ENCODE measurements around the gene MYPOP. TPM values are rescaled to one million over a fixed set of nuclear protein-coding genes. Genes with fewer than 3 reads are reported as not detected.
A peak's percentile ranks its signal among the peaks of the same experiment; 100 is the strongest.

MYPOP gene
- total and polyA plus RNA-seq, 10 of the 15 experiments (the other 5 are each of a cell fraction or from before 2014, with no cell fraction given), result 0.47 to 9.4 (median 1.4) TPM

DNA sequence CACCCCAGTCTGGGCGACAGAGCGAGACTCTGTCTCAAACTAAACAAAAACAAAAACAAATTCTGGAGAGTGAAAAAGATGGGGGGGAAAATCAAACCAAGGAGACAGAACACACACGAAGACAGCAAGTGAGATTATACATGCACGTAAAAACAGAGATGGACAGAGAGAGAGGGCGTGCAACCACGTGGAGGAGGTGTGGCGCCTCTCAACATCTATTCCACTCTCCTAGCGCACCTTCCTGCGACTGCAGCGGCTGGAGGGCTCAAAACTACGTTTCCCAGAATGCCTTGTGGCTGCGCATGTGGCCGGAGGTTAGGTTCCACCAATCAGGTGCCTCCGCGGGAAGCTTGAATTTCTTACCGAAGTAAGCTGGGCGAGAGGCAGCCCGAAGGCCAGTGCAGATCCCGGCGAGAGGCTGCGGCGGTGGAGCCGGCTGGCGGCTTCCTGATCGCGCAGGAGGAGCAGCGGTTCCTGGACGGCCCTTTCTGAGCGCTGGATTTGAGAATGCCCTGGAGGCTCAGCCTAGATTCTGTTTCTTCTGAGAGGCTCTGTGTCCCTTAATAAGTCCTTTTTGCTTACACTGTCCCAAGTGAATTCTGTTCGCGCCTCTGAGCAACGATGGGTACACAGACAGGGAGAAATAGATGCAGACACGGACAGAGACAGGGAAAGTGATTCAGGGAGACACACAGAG is 25.3 kb upstream of the MYPOP start (continued):
- TF ChIP-seq NFXL1 (IDR thresholded peaks at IDR 0.05; ENCODE audit: borderline replicate concordance) (no peak), SIX5 (IDR thresholded peaks at IDR 0.05; ENCODE audit: low read depth, low read length, severe bottlenecking) (peak; percentile 94), SREBF1 (IDR thresholded peaks at IDR 0.05; ENCODE audit: low read length) (peak; percentile 56; the same call in 1 of the 2 replicates), SMAD1 (IDR thresholded peaks at IDR 0.05; ENCODE audit: low read depth, partially characterized antibody) (no peak), ZNF274 (IDR thresholded peaks at IDR 0.05; ENCODE audit: insufficient read depth, insufficient read length) (no peak), TCF3 (IDR thresholded peaks at IDR 0.05; ENCODE audit: borderline replicate concordance, insufficient read depth, low read depth, low read length) (no peak), TCF7 (IDR thresholded peaks at IDR 0.05; ENCODE audit: borderline replicate concordance) (no peak), ZNF622 (IDR thresholded peaks at IDR 0.05) (no peak), HDGF (IDR thresholded peaks at IDR 0.05) (no peak), SUPT20H (IDR thresholded peaks at IDR 0.05; ENCODE audit: borderline replicate concordance, control insufficient read depth, low read depth, low read length) (no peak), SUZ12 (IDR thresholded peaks at IDR 0.05; ENCODE audit: unreplicated experiment) (no peak), IRF4 (IDR thresholded peaks at IDR 0.05; ENCODE audit: low read depth, low read length) (0 out of 2 replicates have a peak, but pooled peaks have one; percentile 13), WRNIP1 (IDR thresholded peaks at IDR 0.05; ENCODE audit: borderline replicate concordance, low read depth, low read length) (no peak), NFYA (IDR thresholded peaks at IDR 0.05; ENCODE audit: borderline replicate concordance, low read depth, low read length) (peak; percentile 60), GATAD2B (conservative IDR thresholded peaks at IDR 0.05; ENCODE audit: low read depth) (peak; percentile 77), SMC3 (IDR thresholded peaks at IDR 0.05; ENCODE audit: borderline replicate concordance, low read length) (no peak), NFYB (IDR thresholded peaks at IDR 0.05; ENCODE audit: insufficient read depth, low read depth, low read length) (peak; percentile 99), SIN3A (IDR thresholded peaks at IDR 0.05; ENCODE audit: low read depth, low read length) (peak; percentile 99), PML (IDR thresholded peaks at IDR 0.05; ENCODE audit: low read length) (no peak)
- TF ChIP-seq, protein P1, sequence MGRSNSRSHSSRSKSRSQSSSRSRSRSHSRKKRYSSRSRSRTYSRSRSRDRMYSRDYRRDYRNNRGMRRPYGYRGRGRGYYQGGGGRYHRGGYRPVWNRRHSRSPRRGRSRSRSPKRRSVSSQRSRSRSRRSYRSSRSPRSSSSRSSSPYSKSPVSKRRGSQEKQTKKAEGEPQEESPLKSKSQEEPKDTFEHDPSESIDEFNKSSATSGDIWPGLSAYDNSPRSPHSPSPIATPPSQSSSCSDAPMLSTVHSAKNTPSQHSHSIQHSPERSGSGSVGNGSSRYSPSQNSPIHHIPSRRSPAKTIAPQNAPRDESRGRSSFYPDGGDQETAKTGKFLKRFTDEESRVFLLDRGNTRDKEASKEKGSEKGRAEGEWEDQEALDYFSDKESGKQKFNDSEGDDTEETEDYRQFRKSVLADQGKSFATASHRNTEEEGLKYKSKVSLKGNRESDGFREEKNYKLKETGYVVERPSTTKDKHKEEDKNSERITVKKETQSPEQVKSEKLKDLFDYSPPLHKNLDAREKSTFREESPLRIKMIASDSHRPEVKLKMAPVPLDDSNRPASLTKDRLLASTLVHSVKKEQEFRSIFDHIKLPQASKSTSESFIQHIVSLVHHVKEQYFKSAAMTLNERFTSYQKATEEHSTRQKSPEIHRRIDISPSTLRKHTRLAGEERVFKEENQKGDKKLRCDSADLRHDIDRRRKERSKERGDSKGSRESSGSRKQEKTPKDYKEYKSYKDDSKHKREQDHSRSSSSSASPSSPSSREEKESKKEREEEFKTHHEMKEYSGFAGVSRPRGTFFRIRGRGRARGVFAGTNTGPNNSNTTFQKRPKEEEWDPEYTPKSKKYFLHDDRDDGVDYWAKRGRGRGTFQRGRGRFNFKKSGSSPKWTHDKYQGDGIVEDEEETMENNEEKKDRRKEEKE (IDR thresholded peaks at IDR 0.05), result no peak
- TF ChIP-seq, protein P2, sequence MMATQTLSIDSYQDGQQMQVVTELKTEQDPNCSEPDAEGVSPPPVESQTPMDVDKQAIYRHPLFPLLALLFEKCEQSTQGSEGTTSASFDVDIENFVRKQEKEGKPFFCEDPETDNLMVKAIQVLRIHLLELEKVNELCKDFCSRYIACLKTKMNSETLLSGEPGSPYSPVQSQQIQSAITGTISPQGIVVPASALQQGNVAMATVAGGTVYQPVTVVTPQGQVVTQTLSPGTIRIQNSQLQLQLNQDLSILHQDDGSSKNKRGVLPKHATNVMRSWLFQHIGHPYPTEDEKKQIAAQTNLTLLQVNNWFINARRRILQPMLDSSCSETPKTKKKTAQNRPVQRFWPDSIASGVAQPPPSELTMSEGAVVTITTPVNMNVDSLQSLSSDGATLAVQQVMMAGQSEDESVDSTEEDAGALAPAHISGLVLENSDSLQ (IDR thresholded peaks at IDR 0.05), result no peak
- TF ChIP-seq, protein P3, sequence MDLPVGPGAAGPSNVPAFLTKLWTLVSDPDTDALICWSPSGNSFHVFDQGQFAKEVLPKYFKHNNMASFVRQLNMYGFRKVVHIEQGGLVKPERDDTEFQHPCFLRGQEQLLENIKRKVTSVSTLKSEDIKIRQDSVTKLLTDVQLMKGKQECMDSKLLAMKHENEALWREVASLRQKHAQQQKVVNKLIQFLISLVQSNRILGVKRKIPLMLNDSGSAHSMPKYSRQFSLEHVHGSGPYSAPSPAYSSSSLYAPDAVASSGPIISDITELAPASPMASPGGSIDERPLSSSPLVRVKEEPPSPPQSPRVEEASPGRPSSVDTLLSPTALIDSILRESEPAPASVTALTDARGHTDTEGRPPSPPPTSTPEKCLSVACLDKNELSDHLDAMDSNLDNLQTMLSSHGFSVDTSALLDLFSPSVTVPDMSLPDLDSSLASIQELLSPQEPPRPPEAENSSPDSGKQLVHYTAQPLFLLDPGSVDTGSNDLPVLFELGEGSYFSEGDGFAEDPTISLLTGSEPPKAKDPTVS (IDR thresholded peaks at IDR 0.05; ENCODE audit: low read depth, low read length), result no peak
- TF ChIP-seq, protein P4, sequence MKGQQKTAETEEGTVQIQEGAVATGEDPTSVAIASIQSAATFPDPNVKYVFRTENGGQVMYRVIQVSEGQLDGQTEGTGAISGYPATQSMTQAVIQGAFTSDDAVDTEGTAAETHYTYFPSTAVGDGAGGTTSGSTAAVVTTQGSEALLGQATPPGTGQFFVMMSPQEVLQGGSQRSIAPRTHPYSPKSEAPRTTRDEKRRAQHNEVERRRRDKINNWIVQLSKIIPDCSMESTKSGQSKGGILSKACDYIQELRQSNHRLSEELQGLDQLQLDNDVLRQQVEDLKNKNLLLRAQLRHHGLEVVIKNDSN (IDR thresholded peaks at IDR 0.05; ENCODE audit: borderline replicate concordance, extremely low read length, insufficient read depth, low read depth, low read length), result peak; percentile 89

Data from GM12878 (cell line).